Gastroesophageal sphincter (tissue), 4 donors: ENCODE data around the gene RGP1. TPM values are rescaled to one million over a fixed set of nuclear protein-coding genes. Genes with fewer than 3 reads are reported as not detected.

ENCODE experiments used
- ATAC-seq: fragments of 150-250 bp; one replicate; pipeline ENCODE4 v1.9.1; 2016; ENCODE audit warnings: mild to moderate bottlenecking, moderate library complexity
- H3K27ac ChIP-seq, 4 donors: fragments of 200-600 bp; sonication (generic) in 3 of 4; 1 replicate in 3 of 4; 2 replicates in 1 of 4; pipeline ENCODE4 v1.5.1; 2016 to 2019
- H3K27me3 ChIP-seq: fragments of 200-600 bp; sonication (generic); one replicate; pipeline ENCODE4 v1.5.1; 2019
- H3K36me3 ChIP-seq, 2 donors: fragments of 200-600 bp; sonication (generic); one replicate each; pipeline ENCODE4 v1.5.1; 2019; ENCODE audit warnings: control low read depth in 1 of 2
- H3K4me1 ChIP-seq, 3 donors: fragments of 200-600 bp; sonication (generic); 1 replicate in 2 of 3; 2 replicates in 1 of 3; pipeline ENCODE4 v1.5.1; 2016 to 2019; ENCODE audit warnings: control low read depth in 2 of 3
- H3K4me3 ChIP-seq, 2 donors: fragments of 200-600 bp; sonication (generic); one replicate each; pipeline ENCODE4 v1.5.1; 2019; ENCODE audit warnings: mild to moderate bottlenecking in 1 of 2, moderate library complexity in 1 of 2
- H3K9me3 ChIP-seq, 3 donors: fragments of 200-600 bp; sonication (generic); one replicate each; pipeline ENCODE4 v1.5.1; 2017 to 2019; ENCODE audit warnings: control low read depth in 2 of 3
- EP300 ChIP-seq: sonication (generic); formaldehyde crosslinking; IDR thresholded peaks from one replicate; pipeline ENCODE4 v1.6.1; 2017; ENCODE audit warnings: antibody characterized with exemption, mild to moderate bottlenecking
- POLR2A ChIP-seq, 2 donors: fragments of 450-650 bp; IDR thresholded peaks; one replicate each; pipeline ENCODE4 v1.6.1; 2017; ENCODE audit warnings: antibody characterized with exemption in 2 of 2, mild to moderate bottlenecking in 2 of 2, moderate library complexity in 1 of 2
- POLR2AphosphoS5 ChIP-seq: sonication (generic); formaldehyde crosslinking; IDR thresholded peaks from one replicate; pipeline ENCODE4 v1.6.1; 2017; ENCODE audit warnings: antibody characterized with exemption
- WGBS, 2 donors: methylation state at CpG; one replicate each; pipeline ENCODE4 v1.1.5; 2018; ENCODE audit warnings: low coverage in 1 of 2; 5-methylcytosine and 5-hydroxymethylcytosine counted together
- total RNA-seq, 4 donors: library from RNA; depleted of rRNA; stranded (reverse); fragments of >200 nt; gene quantifications; one replicate each; pipeline ENCODE4 v1.1.0, GENCODE V29; 2016
- TF ChIP-seq, protein P1 (sequence below), 4 experiments: fragments of 200-600 bp in 2 of 4; fragments of 450-650 bp in 2 of 4; sonication (generic) in 1 of 4; IDR thresholded peaks; one replicate each; pipeline ENCODE4 v1.5.1; 2017 to 2019; ENCODE audit warnings: antibody characterized with exemption in 4 of 4, mild to moderate bottlenecking in 2 of 4, moderate library complexity in 2 of 4

Gene RGP1
- total RNA-seq, 4 donors from 2014 or later, result 19.7 to 34.4 (median 23.4) TPM

DNA sequence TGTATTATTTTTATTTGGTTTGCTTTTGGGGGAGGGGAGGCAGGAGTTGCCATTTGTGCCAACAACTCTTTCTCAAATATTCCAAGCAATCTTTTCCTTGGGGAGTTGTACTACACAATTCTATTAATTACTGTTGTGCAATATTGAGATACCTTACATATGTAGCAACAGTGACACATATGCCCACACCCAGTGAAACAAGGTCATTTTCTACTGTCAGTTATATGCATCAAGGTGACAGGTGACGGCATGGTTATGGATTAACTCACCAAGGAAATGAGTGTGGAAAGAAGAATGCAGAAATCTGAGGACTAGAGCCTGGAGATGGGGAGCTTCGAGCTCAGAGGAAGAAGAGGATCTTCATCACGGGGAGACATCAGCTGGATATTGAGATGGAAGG is 22.9 kb downstream of the RGP1 start:
- no peaks in the 10 kb centered on the region for H3K9me3 ChIP-seq
- no peaks in the 10 kb centered on the region for H3K27me3 ChIP-seq
- H3K4me1 ChIP-seq, result peaks cover 7 to 26% (median 22%) of the 10 kb centered on the region in 3 donors
- H3K36me3 ChIP-seq, result no peaks in the 10 kb centered on the region
- no peak overlapping the region for H3K4me3 ChIP-seq
- TF ChIP-seq POLR2AphosphoS5 (no peak), POLR2A (IDR thresholded peaks at IDR 0.05) (no peak), EP300 (no peak)
- TF ChIP-seq, protein P1, sequence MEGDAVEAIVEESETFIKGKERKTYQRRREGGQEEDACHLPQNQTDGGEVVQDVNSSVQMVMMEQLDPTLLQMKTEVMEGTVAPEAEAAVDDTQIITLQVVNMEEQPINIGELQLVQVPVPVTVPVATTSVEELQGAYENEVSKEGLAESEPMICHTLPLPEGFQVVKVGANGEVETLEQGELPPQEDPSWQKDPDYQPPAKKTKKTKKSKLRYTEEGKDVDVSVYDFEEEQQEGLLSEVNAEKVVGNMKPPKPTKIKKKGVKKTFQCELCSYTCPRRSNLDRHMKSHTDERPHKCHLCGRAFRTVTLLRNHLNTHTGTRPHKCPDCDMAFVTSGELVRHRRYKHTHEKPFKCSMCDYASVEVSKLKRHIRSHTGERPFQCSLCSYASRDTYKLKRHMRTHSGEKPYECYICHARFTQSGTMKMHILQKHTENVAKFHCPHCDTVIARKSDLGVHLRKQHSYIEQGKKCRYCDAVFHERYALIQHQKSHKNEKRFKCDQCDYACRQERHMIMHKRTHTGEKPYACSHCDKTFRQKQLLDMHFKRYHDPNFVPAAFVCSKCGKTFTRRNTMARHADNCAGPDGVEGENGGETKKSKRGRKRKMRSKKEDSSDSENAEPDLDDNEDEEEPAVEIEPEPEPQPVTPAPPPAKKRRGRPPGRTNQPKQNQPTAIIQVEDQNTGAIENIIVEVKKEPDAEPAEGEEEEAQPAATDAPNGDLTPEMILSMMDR (IDR thresholded peaks at IDR 0.05), result no peak
- peak overlapping the region in 3 of 4 donors; percentile 15 to 78 (median 70) for H3K27ac ChIP-seq
- no peak for ATAC-seq
- WGBS, 2 donors, result 85 to 87% methylated on average over 3 of the region's 3 CpGs

DNA sequence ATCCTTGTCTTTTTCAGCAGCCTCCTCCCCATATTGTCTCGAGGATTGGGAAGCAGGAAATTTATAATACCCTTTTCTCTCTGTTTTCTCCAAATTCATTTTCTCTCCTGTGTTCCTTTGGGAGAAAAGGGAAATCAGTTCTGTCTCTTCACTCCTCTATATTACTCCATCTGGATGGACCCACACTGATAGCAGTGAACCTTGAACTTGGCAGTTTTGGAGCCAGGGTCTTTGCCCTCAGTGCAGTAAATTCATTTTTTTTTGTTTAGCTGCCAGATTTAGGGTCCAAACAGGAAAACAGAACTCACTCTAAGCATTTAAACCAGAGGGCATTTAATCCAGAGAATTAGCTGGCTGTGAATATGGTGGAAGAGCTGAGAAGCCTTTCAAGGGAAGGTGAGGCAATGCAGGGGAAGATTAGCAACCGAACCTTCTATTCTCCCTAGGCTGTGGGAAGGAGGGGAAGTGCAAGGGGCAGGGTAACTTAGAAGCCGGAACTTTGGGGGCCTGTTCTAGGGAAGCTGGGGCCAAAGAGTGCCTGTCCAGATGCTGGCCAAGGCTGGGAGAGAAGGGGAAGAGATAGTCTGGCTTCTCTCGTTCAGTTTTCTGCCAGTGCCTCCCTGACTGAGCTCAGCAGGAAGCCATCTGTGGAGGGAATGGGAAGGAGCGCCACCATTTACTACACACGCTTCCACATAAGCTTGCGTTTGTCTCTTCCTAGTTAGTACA is 26.0 kb downstream of the RGP1 start:
- peak; percentile 42 for ATAC-seq
- 63 to 66% methylated on average over 5 to 7 of the region's 7 CpGs for WGBS, 2 donors
- Histone ChIP-seq H3K27me3 (no peaks in the 10 kb centered on the region), H3K4me3 (no peak overlapping the region), H3K27ac (no peak overlapping the region), H3K36me3 (no peaks in the 10 kb centered on the region), H3K4me1 (peaks cover 7 to 22% (median 20%) of the 10 kb centered on the region in 3 donors), H3K9me3 (no peaks in the 10 kb centered on the region)
- TF ChIP-seq EP300 (no peak), POLR2AphosphoS5 (no peak), POLR2A (IDR thresholded peaks at IDR 0.05) (no peak)
- TF ChIP-seq, protein P1 (IDR thresholded peaks at IDR 0.05), result no peak

DNA sequence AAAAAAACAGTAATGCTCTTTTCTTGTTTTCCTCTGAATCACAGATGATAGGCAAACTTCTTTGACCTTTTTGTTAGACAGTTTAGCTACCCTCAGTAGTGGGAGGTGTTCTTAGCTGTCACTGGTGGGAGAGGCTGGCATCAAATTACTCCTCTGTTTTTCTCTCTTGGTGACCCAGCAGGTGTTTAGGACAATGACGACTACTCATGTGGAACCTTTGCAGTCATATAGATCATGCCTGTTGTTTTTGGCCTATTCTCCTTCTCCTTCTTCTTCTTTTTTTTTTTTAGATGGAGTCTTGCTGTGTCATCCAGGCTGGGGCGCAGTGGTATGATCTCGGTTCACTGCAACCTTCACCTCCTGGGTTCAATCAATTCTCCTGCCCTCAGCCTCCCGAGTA is 26.9 kb downstream of the RGP1 start:
- no peaks in the 10 kb centered on the region for H3K36me3 ChIP-seq
- H3K9me3 ChIP-seq, result no peaks in the 10 kb centered on the region
- TF ChIP-seq POLR2A (IDR thresholded peaks at IDR 0.05), result no peak
- TF ChIP-seq EP300, result no peak
- TF ChIP-seq, protein P1 (IDR thresholded peaks at IDR 0.05), result no peak
- no peak for TF ChIP-seq POLR2AphosphoS5
- no peaks in the 10 kb centered on the region for H3K27me3 ChIP-seq
- ATAC-seq, result no peak
- no peak overlapping the region for H3K4me3 ChIP-seq
- 90 to 92% methylated on average over 4 of the region's 4 CpGs for WGBS, 2 donors
- H3K27ac ChIP-seq, result no peak overlapping the region
- H3K4me1 ChIP-seq, result peaks cover 2 to 12% (median 11%) of the 10 kb centered on the region in 3 donors

- no peak overlapping the region for H3K27ac ChIP-seq
- H3K4me3 ChIP-seq, result no peak overlapping the region
- TF ChIP-seq, protein P1 (IDR thresholded peaks at IDR 0.05), result no peak
- TF ChIP-seq EP300, result no peak
- ATAC-seq, result no peak
- H3K9me3 ChIP-seq, result no peaks in the 10 kb centered on the region
- 80 to 97% methylated on average over 3 of the region's 3 CpGs for WGBS, 2 donors
- H3K4me1 ChIP-seq, result no peaks in the 10 kb centered on the region
- H3K36me3 ChIP-seq, result no peaks in the 10 kb centered on the region
- H3K27me3 ChIP-seq, result no peaks in the 10 kb centered on the region
Observed at GRCh38 chr9:35778496-35778895, 29.4 kb downstream of the RGP1 start.

DNA sequence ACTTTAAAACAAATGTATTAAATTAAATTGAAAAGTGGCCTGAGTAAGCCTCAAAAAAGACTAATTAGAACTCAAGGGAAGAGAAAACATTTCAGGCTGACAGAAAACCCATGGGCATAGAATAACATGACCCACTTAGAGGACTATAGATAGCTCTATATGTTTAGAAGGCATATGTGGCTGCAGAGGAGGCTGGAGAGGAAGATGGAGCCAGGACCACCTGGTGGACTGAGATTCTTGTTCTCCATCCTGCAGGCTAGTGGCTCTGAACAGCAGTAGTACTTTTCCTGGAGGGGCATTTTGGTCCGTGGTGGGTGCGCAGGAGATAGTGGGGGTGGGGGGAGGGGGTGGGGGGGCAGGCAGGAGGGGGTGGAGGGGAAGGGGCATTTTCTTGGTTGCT is 32.0 kb downstream of the RGP1 start:
- Histone ChIP-seq H3K4me1 (no peaks in the 10 kb centered on the region), H3K4me3 (no peak overlapping the region), H3K9me3 (no peaks in the 10 kb centered on the region), H3K27ac (no peak overlapping the region), H3K36me3 (peaks cover 0 to 4% of the 10 kb centered on the region in 2 donors), H3K27me3 (no peaks in the 10 kb centered on the region)
- WGBS, 2 donors, result 100% methylated on average over 1 of the region's 2 CpGs; no CpG with 5 or more reads in 1 of the 2 donors
- TF ChIP-seq, protein P1 (IDR thresholded peaks at IDR 0.05), result no peak
- TF ChIP-seq POLR2AphosphoS5, result no peak
- TF ChIP-seq POLR2A (IDR thresholded peaks at IDR 0.05), result no peak
- no peak for TF ChIP-seq EP300
- no peak for ATAC-seq
